ENCODE results near the gene NEDD8. TPM values are rescaled to one million over a fixed set of nuclear protein-coding genes. Genes with fewer than 3 reads are reported as not detected.

NEDD8 gene
- total and polyA plus RNA-seq, 2 experiments from 2014 or later, result 130 to 418 TPM

GRCh38 chr14:24182110-24182882 is 49.9 kb downstream of the NEDD8 start:
- Mint-ChIP-seq H3K4me3 (peak overlapping the region; percentile 24; the same call in 1 of the 3 replicates), H3K27ac (peak overlapping the region; percentile 56; the same call in 1 of the 2 replicates), H3K9me3 (peaks cover 3% of the 10 kb centered on the region; the same call in 2 of the 3 replicates), H3K4me1 (peaks cover 4% of the 10 kb centered on the region), H3K27me3 (ENCODE audit: insufficient read depth, low read depth, poor library complexity) (peaks cover 34% of the 10 kb centered on the region), H3K36me3 (ENCODE audit: low read depth) (peaks cover 81% of the 10 kb centered on the region)
- Histone ChIP-seq H3F3A (replicated peaks; ENCODE audit: low read depth) (no peaks in the 10 kb centered on the region), H3K27me3 (ENCODE audit: insufficient read depth) (no peaks in the 10 kb centered on the region), H3K79me2 (replicated peaks; ENCODE audit: insufficient read depth) (peaks cover 6% of the 10 kb centered on the region; the same call in 1 of the 2 replicates), H3K9me2 (ENCODE audit: insufficient read depth) (no peaks in the 10 kb centered on the region), H4K20me1 (replicated peaks; ENCODE audit: insufficient read depth) (no peaks in the 10 kb centered on the region; the same call in 1 of the 2 replicates), H2AFZ (no peak overlapping the region), H3K4me3 (no peak overlapping the region), H3K36me3 (ENCODE audit: insufficient read depth) (no peaks in the 10 kb centered on the region; the same call in 1 of the 2 replicates), H3K27ac (ENCODE audit: low read depth) (no peak overlapping the region), H3K4me2 (no peak overlapping the region), H3K4me1 (ENCODE audit: insufficient read depth) (no peaks in the 10 kb centered on the region)
- DNase-seq (ENCODE audit: low spot score) (no peak), ATAC-seq (no peak)
- TF ChIP-seq ZNF331 (CRISPR knock-in tag; IDR thresholded peaks at IDR 0.05; ENCODE audit: low read depth) (no peak), CREB1 (CRISPR knock-in tag; IDR thresholded peaks at IDR 0.05; ENCODE audit: low read depth) (no peak), EZH2 (IDR thresholded peaks at IDR 0.05; ENCODE audit: low read depth, unreplicated experiment) (no peak), ZNF114 (CRISPR knock-in tag; IDR thresholded peaks at IDR 0.05) (no peak), ZNF462 (CRISPR knock-in tag; IDR thresholded peaks at IDR 0.05) (no peak), STAT1 (IDR thresholded peaks at IDR 0.05; ENCODE audit: unreplicated experiment) (no peak), EZH2phosphoT487 (IDR thresholded peaks at IDR 0.05; ENCODE audit: unreplicated experiment) (no peak), POLR2AphosphoS5 (IDR thresholded peaks at IDR 0.05; ENCODE audit: low read depth) (no peak), JUNB (IDR thresholded peaks at IDR 0.05; ENCODE audit: unreplicated experiment) (no peak), NANOG (IDR thresholded peaks at IDR 0.05; ENCODE audit: borderline replicate concordance) (no peak), CTCF (conservative IDR thresholded peaks at IDR 0.05; ENCODE audit: low read depth in 2 of 2) (no peak)
- TF ChIP-seq, protein P1, sequence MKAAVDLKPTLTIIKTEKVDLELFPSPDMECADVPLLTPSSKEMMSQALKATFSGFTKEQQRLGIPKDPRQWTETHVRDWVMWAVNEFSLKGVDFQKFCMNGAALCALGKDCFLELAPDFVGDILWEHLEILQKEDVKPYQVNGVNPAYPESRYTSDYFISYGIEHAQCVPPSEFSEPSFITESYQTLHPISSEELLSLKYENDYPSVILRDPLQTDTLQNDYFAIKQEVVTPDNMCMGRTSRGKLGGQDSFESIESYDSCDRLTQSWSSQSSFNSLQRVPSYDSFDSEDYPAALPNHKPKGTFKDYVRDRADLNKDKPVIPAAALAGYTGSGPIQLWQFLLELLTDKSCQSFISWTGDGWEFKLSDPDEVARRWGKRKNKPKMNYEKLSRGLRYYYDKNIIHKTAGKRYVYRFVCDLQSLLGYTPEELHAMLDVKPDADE (IDR thresholded peaks at IDR 0.05), result no peak
- TF ChIP-seq, protein P2, sequence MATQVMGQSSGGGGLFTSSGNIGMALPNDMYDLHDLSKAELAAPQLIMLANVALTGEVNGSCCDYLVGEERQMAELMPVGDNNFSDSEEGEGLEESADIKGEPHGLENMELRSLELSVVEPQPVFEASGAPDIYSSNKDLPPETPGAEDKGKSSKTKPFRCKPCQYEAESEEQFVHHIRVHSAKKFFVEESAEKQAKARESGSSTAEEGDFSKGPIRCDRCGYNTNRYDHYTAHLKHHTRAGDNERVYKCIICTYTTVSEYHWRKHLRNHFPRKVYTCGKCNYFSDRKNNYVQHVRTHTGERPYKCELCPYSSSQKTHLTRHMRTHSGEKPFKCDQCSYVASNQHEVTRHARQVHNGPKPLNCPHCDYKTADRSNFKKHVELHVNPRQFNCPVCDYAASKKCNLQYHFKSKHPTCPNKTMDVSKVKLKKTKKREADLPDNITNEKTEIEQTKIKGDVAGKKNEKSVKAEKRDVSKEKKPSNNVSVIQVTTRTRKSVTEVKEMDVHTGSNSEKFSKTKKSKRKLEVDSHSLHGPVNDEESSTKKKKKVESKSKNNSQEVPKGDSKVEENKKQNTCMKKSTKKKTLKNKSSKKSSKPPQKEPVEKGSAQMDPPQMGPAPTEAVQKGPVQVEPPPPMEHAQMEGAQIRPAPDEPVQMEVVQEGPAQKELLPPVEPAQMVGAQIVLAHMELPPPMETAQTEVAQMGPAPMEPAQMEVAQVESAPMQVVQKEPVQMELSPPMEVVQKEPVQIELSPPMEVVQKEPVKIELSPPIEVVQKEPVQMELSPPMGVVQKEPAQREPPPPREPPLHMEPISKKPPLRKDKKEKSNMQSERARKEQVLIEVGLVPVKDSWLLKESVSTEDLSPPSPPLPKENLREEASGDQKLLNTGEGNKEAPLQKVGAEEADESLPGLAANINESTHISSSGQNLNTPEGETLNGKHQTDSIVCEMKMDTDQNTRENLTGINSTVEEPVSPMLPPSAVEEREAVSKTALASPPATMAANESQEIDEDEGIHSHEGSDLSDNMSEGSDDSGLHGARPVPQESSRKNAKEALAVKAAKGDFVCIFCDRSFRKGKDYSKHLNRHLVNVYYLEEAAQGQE (IDR thresholded peaks at IDR 0.05; ENCODE audit: unreplicated experiment), result no peak

Data from GM23338 (cell line).